NCI-H2227 treated with DMSO at 0.1 percent for 48 hours (cell line): Measurements from ENCODE around the gene CACNB2.
"Not testable (repeated sequence)": the region's sequence is repeated elsewhere in the genome, so short reads cannot be mapped to it uniquely, and the experiment has no call there.

Experiments used
- DNase-seq: peaks from one replicate; lab custom pipeline; 2025; lab: John Stamatoyannopoulos, UW

CACNB2 gene

DNA sequence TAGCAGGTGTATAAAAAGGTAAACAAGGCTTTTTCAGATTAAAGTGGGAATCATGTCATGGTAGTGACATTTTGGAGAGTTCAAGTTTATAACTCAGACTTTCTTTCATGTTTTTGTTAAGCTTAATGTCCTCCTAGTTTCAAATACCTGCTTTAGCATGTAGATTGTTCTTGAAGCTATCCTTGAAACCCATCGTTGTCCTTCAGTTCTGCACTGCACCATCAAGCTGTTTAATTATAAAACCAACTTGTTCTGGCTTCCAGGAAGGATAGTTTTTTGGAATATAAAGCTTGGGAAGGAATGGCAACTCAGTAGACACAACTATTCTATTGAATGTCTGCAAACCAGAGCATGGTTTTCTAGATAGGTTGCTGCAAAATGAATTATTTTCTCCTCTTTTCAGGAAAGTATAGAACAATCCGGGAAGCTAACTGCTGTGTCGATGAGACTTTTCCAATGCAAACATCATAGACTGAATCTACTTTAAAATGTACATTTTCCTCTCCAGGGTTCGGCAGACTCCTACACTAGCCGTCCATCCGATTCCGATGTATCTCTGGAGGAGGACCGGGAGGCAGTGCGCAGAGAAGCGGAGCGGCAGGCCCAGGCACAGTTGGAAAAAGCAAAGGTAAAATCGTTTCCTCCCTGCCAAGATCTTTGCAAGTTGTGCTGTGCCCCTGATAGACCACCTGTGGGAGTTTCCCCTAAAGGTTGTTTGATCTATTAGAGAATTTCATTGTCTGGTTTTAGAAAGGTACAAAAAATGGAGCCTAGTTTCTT is 261.4 kb downstream of the CACNB2 start:
- DNase-seq = peak; percentile 8

DNA sequence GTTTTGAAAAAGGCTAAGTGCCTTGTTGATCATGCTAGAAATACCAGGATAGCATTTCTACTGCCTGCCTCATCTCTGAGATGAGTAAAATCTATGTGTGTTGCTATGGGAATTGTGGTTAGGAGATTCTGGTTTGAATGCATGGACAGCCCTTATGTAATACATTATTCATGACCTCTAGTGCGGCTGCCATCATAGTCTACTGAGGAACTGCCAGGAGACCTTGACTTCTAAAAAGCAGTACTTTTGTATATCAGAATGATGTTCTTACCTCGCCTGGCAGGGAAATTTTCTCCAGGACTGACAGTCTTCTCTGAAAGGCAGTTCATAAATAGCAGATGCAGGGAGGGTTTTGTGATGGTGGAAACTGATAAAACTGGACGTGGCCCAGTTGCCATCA is 262.6 kb downstream of the CACNB2 start:
- DNase-seq = no peak

DNA sequence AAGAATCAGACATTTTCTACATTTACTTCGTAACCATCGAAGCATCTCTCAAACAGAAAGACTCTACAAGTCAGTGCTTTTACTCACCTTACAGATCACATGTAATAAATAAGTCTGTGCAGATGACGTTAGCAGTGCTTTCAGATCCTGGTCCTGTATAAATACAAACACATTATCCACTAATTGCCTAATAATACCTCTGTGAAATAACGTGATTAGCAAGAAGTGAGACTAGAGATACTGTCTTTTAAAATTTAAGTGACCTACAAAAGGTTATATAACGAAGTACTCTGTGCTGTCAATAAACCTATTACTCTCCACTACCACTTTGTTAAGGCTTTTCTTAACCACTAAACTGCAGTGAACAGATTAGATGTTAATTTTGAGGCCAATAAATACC is 264.3 kb downstream of the CACNB2 start:
- DNase-seq = no peak

DNA sequence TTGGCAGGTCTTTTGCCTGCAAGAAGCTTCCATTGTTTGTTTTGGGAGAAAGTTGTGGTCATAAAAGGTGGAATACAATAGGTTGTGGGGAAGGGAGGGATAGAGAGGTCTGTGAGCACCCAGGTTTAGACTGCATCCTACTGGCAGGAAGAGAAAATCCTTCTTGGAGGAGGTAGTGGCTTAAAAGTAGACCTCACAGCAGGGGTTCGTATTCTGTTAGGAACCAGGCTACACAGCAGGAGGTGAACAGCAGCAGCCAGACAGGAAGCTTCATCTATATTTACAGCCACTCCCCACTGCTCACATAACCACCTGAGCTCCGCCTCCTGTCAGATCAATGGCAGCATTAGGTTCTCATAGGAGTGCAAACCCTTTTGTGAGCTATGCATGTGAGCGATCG is 265.9 kb downstream of the CACNB2 start:
- DNase-seq = no peak

DNA sequence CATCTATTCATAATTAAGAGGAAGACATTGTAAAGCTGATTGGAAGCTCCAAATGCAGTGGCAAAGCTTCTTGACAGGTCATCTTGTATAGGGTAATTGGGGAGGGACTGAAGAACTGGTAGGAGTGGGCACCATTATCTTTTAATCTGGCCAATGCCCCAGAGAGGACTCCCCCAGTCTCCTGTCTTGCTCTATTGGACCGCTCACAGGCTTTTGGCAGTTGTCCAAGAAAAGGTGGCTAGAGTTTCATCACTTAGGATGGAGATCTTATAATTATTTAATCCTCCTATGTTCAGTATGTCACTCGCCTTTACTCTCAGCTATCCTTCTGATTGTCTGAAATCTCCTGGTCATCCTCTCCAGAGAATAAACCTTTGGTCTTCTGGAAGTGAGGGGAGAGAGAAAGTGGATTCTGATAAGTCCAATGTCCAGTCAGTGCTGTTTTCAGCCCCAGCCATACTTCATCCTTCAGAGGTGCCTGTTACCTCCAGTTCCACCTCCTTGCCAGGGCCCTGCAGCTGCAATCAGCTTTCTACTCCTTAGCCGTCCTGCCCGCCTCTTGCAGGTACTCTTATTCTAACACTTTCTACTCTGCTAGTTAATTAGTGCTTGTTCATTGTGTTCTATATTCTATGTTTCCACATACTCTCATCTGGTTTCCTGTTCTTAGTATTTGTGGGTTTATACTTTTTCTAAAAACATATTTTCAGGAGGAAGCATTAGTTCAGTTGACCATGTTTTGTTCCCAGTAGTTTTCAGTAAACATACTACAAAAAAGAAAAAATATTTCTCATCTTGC is 269.6 kb downstream of the CACNB2 start:
- DNase-seq = no peak

DNA sequence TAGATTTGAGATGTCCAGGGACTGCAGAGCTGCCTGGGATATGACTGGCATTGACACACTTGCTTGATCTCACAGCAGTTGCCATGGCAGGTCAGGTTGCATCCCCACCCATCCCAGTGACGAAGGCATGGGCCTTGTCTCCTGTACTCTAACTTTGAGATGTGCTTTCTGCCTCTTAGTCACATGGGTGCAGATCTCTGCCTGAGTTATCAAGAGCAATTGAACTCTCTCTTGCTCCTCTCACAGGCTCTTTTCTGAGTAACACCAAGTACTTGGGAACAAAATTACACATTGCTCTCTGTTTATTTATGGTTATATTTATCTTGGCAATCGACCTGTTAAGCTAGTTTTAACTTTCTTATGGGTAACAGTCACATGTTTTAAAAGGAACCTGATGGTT is 273.8 kb downstream of the CACNB2 start:
- DNase-seq = no peak

DNA sequence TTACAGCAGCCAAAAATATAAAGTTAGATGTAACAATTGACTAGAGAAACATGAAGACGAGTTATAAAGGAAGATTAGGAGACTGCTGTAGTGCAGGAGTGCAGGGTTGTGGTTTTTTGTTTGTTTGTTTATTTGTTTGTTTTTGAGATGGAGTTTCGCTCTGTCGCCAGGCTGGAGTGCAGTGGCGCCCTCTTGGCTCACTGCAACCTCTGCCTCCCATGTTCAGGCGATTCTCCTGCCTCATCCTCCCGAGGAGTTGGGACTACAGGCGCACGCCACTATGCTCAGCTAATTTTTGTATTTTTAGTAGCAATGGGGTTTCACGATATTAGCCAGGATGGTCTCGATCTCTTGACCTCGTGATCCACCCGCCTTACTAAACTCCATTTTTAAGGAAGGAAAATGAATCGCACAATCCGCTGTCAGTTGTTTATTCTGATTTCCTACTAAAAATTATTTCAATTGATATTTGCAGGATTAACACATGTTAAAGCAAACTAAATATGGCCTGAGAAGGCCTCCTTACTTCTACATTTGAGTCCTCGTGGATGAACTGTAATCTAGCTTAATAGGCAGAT is 277.8 kb downstream of the CACNB2 start:
- DNase-seq = no peak

DNA sequence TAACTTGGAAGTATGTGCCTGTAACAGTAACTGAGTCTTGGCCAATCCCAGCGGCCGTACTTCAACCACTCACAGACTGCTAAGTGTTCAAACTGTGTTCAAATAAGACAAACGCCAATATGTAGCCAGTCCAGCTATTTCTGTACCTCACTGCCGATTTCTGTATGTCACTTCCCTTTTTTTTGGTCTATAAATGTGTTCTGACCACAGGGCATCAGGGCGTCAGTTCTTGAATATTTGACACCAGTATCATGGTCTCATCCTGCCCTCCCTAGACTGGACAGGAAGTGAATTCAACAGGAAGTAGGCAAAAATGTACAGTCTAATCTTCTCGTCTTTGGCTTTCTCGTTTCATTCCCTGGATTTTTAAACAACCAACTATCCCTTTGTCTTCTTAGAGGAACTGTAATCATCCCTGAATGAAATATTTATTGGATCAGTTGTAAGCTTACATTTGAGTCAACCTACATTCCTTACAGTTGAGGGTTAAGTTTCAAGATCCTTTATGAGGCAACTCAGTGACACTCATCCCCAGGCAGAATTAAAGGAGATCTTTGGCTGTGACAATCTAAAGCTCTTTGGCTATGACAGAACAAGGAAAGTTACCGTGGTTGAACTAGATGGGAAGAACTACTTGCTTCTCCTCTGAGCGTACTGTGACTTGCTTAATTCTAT is 278.5 kb downstream of the CACNB2 start:
- no peak for DNase-seq

DNA sequence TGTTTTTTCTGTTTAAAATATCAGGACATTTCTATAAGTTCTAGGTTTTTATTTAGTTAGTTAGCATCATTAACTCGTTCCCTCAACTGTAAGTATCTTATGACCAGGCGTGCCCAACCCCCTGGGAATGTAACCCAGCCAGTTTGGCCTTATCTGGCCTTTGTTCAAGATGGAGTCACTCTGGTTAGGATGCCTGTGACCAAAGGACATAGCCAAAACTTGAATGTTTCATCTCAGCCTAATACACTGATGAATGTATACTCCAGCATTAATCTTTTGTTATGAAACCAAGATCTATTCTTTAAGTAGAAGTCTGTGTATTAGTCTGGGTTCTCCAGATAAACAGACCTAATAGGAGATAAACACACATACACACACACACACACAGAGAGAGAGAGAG is 279.7 kb downstream of the CACNB2 start:
- DNase-seq = no peak

DNA sequence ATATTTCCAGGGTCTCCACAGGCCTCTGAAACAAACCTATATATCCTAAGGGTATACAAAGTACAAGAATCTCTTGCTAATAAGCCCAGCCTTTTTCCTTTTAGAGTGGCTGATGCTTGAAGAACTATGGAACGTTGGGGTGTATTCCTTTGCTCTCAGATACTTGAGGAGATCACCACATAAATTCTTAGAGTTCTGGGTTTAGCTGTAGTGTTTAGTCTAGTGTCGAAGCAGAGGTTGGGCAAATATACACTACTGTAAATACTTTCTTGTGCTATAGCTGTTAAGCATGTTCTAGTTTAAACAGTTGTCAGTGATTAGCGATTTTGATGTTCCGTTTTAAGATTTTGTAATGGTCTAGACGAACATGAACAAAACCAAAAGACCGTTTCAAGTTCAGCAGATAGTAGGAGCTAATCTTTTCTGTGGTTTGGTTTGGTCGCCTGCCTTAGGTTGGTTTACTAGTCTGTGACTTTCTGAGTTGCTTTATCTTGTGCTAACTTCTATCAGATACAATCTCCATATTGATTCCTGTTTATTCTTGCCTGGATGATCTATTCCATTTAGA is 281.6 kb downstream of the CACNB2 start:
- DNase-seq = no peak

DNA sequence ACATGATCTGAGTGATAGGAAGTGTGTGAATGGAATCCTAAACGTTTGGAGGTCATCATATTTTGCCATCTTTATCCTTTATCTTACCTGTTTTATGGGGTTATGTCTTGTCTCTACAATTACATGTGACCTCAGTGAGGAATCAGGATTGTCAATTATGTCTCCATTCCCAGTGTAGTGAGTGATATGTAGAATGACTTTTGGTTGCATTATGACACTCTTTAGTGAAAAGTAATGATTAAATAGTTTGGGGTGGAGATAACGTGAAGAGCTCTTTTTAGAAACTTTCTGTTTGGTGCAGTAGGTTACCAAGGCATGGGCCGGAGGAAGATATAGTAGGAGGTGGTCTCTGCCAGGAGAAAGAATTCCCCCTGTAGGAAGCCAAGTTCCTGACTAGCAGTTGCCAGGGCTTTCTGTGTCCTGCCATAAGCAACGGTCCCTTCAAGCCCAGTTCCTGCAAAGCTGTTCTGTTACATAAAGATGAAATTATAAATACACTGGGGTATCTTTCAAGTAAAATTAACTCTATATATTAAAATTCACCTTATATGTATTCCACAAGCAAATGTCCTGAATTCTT is 282.9 kb downstream of the CACNB2 start:
- no peak for DNase-seq

DNA sequence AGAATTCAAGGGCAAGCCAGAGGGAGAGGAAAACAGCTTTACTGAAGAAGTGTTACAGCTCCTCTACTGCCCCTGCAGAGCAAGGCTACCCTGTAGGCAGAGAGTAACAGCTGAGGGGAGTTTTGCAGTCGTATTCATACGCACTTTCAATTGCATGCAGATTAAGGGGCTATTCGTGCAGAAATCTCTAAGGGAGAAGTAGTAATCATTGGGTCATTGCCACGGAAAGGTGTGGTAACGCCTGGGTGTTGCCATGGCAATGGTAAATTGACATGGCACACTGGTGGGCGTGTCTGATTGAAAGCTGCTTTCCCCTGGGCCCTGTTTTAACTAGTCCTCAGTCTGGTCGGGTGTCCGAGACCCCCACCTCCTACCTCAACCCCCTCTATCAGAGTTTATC is 284.0 kb downstream of the CACNB2 start:
- peak; percentile 14 for DNase-seq

DNA sequence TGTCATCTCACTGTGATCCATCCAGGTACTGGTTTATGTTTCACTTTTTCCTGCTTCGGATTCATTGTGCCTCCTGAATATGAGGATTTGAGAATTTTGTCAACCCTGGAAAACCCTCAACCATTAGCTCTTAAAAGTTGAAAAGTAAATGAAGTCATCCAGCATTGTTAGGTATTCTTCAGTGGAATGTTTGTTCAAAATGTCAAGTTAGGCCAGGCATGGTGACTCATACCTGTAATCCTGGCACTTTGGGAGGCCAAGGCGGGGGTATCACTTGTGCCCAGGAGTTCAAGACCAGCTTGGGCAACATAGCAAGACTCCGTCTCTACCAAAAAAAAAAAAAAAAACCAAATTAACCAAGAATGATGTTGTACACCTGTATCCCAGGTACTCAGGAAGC is 289.1 kb downstream of the CACNB2 start:
- DNase-seq = no peak

DNA sequence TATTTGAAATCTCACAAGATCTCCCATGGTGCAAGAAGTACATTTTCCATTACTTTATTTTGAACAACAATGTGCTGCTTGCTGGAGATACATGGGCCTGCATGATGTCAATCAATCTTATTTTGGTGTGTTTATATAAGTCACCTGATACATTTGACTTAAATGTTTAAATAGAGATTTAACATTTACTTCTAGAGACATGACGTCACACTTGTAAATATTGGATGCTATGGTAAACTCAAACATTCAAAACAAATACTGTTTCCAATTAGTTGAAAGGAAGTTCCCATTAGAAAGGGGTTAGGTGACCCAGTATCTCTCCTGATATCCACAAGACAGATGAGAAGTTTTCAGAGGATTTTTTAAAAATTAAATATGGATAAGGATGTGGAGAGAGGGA is 296.7 kb downstream of the CACNB2 start:
- DNase-seq = no peak

DNA sequence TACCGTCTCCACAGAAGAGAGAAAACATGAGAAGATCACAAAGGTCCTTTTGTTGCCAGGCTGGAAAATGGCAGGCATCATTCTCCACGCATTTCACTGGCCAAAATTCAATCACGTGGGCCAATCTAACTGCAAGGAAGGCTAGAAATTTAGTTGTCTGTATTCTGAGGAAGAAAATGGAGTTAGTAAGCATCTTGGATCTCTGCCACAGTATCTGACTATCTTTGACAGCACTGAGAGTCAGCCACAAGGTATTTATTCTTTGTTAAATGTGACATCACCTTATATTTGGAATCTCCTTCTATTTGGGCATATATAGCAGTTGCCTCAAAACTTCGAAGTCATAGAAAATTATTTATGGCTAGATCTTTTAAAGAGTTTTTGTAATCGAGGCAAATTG is 297.3 kb downstream of the CACNB2 start:
- DNase-seq = no peak

DNA sequence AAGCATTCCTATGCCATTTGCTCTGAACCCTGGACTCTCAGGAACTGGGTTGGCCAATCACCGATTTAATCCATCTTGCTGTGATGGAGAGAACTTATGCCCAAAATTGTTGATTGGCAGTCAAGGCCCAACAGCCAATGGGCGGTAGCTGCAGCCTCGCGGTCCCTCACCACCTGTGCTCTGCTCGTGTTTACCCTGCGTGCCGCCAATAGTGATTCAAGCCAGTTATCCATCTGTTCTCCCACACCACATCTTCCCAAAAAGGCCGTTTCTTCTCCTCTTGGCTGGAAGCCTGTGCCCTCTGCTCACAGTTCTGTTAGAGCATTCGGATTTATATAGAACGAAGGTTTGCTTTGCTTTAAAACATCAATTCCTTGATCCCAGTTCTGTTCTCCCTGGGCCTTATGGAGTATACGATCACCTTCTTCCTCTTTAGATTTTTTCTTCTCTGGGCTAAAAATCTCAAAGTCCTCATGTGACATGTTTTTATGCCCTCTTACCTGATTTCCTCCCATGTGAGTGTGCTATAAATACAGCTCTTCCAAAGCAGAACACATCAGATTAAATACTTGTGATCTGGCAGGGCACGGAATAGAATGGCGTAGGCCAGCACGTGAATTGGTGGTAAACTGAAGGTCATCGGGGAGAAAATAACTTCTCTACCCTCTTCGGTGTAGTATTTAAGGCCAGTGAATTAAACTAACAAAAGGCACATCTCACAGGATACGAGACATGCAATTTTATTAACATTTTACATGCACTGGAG is 298.3 kb downstream of the CACNB2 start:
- DNase-seq = peak; percentile 60

DNA sequence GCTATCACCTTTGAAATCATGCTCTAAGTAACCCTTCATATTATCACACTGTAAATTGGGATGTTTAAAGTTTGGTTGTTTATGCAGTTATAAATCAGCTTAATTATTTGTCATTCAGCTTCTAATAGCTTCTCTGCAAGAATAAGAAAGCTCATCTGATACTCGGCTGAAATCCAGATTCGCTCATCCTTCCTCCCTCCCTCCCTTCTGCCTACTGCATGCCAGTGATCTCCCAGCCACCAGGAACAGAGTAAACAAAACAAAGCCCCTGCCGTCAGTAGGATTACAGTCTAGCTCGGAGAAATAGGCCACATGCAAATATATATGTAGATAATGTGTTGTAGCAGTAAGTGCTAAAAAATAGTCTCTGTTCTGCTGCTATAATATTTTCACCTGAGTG is 299.4 kb downstream of the CACNB2 start:
- no peak for DNase-seq

DNA sequence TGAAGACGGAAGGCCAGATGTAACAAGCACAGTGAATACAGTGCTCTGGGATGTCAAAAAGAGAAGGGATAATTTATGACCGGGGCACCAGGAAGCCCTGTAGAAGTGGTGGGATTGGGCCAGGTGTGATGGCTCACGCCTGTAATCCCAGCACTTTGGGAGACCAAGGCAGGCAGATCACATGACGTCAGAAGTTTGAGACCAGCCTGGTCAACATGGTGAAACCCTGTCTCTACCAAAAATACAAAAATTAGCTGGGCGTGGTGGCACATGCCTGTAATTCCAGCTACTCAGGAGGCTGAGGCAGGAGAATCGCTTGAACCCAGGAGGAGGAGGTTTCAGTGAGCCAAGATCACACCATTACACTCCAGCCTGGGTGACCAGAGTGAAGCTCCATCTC is 305.4 kb downstream of the CACNB2 start:
- not testable (repeated sequence) for DNase-seq

DNA sequence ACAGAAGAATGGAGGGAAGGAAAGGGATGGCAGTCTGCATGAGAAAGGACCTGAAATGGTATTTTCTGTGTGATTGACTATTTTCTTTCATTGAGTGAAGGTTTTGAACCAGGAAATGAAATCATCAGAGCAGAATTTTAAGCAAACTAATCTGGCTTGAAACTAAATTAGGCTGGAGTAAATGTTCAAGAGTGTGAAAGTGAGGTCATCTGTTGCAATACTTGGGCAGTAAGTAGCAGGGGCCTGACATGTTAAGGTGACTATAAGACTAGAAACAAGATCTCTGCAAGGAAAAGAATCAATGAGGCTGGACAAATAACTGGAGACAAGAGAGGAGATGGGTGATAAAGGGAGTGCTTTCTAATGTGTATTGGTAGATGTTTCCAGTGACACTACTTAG is 306.0 kb downstream of the CACNB2 start:
- no peak for DNase-seq

DNA sequence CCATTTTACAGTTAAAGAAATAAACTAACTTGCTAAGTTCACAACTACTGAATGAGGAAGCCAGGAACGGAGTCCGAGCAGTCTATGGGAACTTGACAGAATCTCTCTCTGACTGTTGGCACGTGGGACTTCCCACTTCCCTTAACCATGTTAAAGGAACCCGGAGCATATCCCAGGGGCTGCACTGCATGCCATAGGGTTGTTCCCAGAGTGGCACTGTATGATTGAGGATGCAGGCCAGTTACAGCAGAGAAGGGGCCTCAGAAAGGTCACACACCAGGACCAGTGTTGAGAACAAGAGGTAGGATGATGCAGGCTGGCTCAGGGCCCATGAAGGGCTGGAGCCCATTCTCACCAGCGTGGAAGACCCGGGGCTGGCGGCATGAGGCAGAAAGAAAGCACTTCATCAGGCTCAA is 309.4 kb downstream of the CACNB2 start:
- DNase-seq = no peak

DNA sequence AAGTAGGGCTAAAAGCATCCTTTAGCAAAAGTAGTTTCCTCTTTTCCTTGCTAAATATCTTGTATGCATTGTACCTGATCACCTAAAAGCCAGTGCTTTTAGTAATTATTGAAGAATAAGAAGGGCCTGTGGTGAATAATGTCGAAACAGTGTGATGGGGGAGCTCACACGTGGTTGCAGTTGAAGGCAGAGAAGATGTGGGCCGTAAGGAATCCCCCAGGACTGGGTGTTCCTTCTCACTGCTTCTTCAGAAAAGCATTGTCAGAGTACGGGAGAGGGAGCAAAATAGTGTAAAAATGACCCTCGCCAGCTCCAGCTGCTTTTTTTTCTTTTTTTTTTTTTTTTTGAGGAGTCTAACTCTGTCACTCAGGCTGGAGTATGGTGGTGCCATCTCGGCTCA is 310.1 kb downstream of the CACNB2 start:
- DNase-seq = no peak
